Gastrocnemius medialis (tissue), 4 donors: ENCODE measurements around the gene RNLS. TPM values are rescaled to one million over a fixed set of nuclear protein-coding genes. Genes with fewer than 3 reads are reported as not detected.
"Not testable (repeated sequence)": the region's sequence is repeated elsewhere in the genome, so short reads cannot be mapped to it uniquely, and the experiment has no call there.

Source experiments
- ATAC-seq, 2 donors: fragments of 150-250 bp; one replicate each; pipeline ENCODE4 v1.9.1; 2016
- DNase-seq, 2 donors: peaks; one replicate each; pipeline ENCODE4 v3.0.0-alpha.2; 2019
- H3K27ac ChIP-seq, 4 donors: fragments of 200-600 bp; sonication (generic); 1 replicate in 1 of 4; 2 replicates in 3 of 4; pipeline ENCODE4 v1.5.1; 2016 to 2018; ENCODE audit warnings: mild to moderate bottlenecking in 2 of 4, moderate library complexity in 1 of 4
- H3K27me3 ChIP-seq, 3 donors: fragments of 200-600 bp; sonication (generic) in 2 of 3; 1 replicate in 1 of 3; 2 replicates in 2 of 3; pipeline versions ENCODE4 v1.5.1 to v1.6.0; 2016 to 2019; ENCODE audit warnings: mild to moderate bottlenecking in 1 of 3, moderate library complexity in 1 of 3
- H3K36me3 ChIP-seq, 2 donors: fragments of 200-600 bp; sonication (generic) in 1 of 2; one replicate each; pipeline ENCODE4 v1.5.1; 2017 to 2018
- H3K4me1 ChIP-seq, 2 donors: fragments of 200-600 bp; sonication (generic) in 1 of 2; one replicate each; pipeline ENCODE4 v1.5.1; 2016 to 2017; ENCODE audit warnings: mild to moderate bottlenecking in 2 of 2
- H3K4me3 ChIP-seq, 4 donors: fragments of 200-600 bp; sonication (generic) in 3 of 4; 1 replicate in 1 of 4; 2 replicates in 3 of 4; pipeline ENCODE4 v1.5.1; 2016 to 2019; ENCODE audit warnings: mild to moderate bottlenecking in 2 of 4
- H3K9me3 ChIP-seq, 3 donors: fragments of 200-600 bp; sonication (generic) in 2 of 3; 1 replicate in 1 of 3; 2 replicates in 2 of 3; pipeline ENCODE4 v1.5.1; 2016 to 2019
- POLR2A ChIP-seq, 2 donors: fragments of 450-650 bp; IDR thresholded peaks; one replicate each; pipeline ENCODE4 v1.6.1; 2017; ENCODE audit warnings: antibody characterized with exemption in 2 of 2, mild to moderate bottlenecking in 2 of 2, moderate library complexity in 2 of 2
- in situ Hi-C, 4 donors: fragments of 200-750 bp; cut with MboI; loops; one replicate each; pipeline versions ENCODE4 v1.15.0 to v1.8.0; 2017; ENCODE audit warnings: low sequenced_read_pairs in 4 of 4
- intact Hi-C: fragments of 100-400 bp; cut with DNase I; formaldehyde crosslinking; loops from one replicate; pipeline ENCODE4 v1.15.1; 2023; ENCODE audit warnings: low total_unique reads
- total RNA-seq, 4 donors: library from RNA; depleted of rRNA; stranded (reverse); fragments of >200 nt; gene quantifications; one replicate each; pipeline versions ENCODE4 v1.1.0 to v1.2.3, GENCODE V29; 2016
- TF ChIP-seq, protein P1 (sequence below), 5 experiments: fragments of 450-650 bp in 3 of 5; fragments of 200-600 bp in 2 of 5; sonication (generic) in 2 of 5; IDR thresholded peaks in 4 of 5; conservative IDR thresholded peaks in 1 of 5; 1 replicate in 4 of 5; 2 replicates in 1 of 5; pipeline ENCODE4 v1.5.1; 2016 to 2019; ENCODE audit warnings: antibody characterized with exemption in 5 of 5, mild to moderate bottlenecking in 3 of 5, moderate library complexity in 3 of 5

RNLS gene
- total RNA-seq, 4 donors from 2014 or later, result 8.1 to 17.5 (median 9.7) TPM

DNA sequence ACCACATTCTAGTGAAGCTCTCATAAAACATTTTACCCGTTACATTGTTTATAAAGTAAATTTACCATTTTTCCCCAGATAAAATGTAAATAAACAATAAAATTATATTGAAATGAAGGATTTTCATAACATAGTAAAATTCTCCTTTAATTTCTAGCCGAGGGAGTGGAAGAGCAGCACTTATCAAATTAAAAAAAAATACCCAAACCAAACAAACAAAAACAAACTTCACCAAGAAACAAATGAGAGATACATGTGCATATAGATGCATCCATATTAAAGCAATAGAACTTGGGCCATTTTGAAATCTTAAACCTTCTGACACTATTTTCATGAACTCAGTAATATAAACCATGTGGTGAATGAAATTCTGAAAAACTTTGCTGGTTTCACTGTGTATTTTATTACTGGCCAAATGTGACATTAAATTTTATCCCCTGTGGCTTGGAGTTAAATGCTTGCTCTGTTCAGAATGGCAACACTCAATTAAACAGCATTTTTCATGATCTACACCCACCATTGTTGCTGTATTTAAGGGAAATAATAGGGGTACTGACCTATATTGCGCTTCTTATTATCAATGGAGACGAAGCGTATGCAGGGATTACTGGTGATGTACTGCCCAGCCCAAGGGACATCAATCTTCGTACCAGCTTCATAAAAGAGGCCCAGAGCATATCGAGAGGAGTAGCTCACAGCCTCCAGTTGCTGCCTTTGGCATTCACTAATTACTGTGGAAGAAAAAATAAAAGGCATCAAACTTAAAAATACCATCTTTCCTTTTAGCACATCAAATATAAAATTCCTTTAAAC lies 220.9 kb downstream of the RNLS start:
- H3K36me3 ChIP-seq, result no peaks in the 10 kb centered on the region
- DNase-seq (no peak), ATAC-seq (no peak)
- H3K9me3 ChIP-seq, result no peaks in the 10 kb centered on the region
- no peaks in the 10 kb centered on the region for H3K27me3 ChIP-seq
- H3K4me1 ChIP-seq, result no peaks in the 10 kb centered on the region
- intact Hi-C loops, result no loop called here
- in situ Hi-C loops, result no loop called here
- no peak overlapping the region for H3K4me3 ChIP-seq
- no peak overlapping the region for H3K27ac ChIP-seq
- TF ChIP-seq, protein P1, sequence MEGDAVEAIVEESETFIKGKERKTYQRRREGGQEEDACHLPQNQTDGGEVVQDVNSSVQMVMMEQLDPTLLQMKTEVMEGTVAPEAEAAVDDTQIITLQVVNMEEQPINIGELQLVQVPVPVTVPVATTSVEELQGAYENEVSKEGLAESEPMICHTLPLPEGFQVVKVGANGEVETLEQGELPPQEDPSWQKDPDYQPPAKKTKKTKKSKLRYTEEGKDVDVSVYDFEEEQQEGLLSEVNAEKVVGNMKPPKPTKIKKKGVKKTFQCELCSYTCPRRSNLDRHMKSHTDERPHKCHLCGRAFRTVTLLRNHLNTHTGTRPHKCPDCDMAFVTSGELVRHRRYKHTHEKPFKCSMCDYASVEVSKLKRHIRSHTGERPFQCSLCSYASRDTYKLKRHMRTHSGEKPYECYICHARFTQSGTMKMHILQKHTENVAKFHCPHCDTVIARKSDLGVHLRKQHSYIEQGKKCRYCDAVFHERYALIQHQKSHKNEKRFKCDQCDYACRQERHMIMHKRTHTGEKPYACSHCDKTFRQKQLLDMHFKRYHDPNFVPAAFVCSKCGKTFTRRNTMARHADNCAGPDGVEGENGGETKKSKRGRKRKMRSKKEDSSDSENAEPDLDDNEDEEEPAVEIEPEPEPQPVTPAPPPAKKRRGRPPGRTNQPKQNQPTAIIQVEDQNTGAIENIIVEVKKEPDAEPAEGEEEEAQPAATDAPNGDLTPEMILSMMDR (IDR thresholded peaks at IDR 0.05 in 4 of 5, conservative IDR thresholded peaks at IDR 0.05 in 1 of 5), result no peak
- no peak for TF ChIP-seq POLR2A (IDR thresholded peaks at IDR 0.05)

DNA sequence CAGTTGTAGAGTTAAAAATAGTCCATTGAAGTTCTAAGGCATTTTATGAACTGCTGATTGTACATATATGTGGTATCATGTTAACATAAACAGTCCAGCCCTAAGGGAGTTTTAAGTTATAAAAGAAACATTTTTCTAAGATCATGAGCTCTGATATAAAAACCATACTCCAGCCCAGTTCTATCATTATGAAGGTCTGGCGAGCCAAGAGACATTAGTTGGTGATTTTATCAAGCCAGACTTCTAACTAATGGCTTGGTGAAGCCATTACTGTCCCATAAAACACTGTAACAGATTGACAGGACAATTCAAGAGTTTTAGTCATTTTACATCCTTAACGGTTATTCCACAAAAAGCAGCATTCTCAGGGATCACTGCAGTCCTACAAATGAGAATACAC lies 221.6 kb downstream of the RNLS start:
- TF ChIP-seq, protein P1 (IDR thresholded peaks at IDR 0.05 in 4 of 5, conservative IDR thresholded peaks at IDR 0.05 in 1 of 5), result no peak
- no peak for TF ChIP-seq POLR2A (IDR thresholded peaks at IDR 0.05)
- in situ Hi-C loops, result no loop called here
- ATAC-seq, result no peak

DNA sequence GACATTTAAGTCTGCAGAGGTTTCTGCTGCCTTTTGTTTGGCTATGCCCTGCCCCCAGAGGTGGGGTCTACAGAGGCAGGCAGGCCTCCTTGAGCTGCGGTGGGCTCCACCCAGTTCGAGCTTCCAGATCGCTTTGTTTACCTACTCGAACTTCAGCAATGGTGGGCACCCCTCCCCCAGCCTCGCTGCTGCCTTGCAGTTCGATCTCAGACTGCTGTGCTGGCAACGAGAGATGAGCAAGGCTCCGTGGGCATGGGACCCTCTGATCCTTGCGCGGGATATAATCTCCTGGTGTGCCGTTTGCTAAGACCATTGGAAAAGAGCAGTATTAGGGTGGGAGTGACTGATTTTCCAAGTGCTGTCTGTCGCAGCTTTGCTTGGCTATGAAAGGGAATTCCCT lies 227.4 kb downstream of the RNLS start:
- ATAC-seq, H3K36me3 ChIP-seq, H3K9me3 ChIP-seq, H3K27ac ChIP-seq, in situ Hi-C loops, intact Hi-C loops, H3K27me3 ChIP-seq, H3K4me3 ChIP-seq, H3K4me1 ChIP-seq, DNase-seq: not testable (repeated sequence)

More for the DNA sequence above, 221.6 kb downstream of the RNLS start:
- H3K9me3 ChIP-seq, result no peaks in the 10 kb centered on the region
- intact Hi-C loops, result no loop called here
- no peaks in the 10 kb centered on the region for H3K4me1 ChIP-seq
- no peak for DNase-seq
- H3K4me3 ChIP-seq, result no peak overlapping the region
- no peaks in the 10 kb centered on the region for H3K36me3 ChIP-seq
- H3K27me3 ChIP-seq, result no peaks in the 10 kb centered on the region
- no peak overlapping the region for H3K27ac ChIP-seq

DNA sequence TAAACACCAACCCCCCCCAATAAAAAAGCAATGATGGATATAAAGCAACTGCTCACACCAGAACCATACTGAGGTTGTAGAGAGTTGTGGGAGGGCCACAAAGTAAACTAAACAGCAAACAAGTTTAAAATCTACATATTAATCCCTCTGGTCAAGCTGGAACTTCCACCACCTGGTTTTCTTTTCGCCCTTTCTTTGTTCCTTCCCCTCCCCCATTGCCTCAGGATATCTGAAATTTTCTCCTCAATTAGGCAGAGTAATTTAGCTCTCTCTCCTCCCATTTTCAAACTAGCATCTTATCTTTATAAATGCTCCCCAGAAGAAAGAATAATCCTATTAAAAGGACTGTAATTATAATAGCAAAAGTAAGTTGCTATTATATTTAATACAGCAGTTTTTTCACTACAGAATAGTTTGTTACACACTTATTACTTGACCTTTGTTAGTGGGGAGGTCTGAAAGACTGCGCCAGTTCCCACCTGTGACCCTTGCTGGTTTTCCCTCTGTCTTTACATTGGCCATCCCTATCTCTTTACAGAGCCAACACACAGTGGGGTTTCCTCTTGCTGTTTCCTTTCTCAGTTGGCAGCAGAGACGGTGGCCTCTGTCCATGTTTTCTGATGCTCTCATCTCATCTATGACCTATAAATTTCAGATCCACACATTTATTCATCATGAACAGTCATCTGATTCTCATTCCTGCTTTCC lies 235.4 kb downstream of the RNLS start:
- no peaks in the 10 kb centered on the region for H3K27me3 ChIP-seq
- no peak overlapping the region for H3K4me3 ChIP-seq
- TF ChIP-seq POLR2A (IDR thresholded peaks at IDR 0.05), result no peak
- TF ChIP-seq, protein P1 (IDR thresholded peaks at IDR 0.05 in 4 of 5, conservative IDR thresholded peaks at IDR 0.05 in 1 of 5), result no peak
- DNase-seq (no peak), ATAC-seq (no peak)
- no peak overlapping the region for H3K27ac ChIP-seq
- H3K36me3 ChIP-seq, result no peaks in the 10 kb centered on the region
- intact Hi-C loops (no loop called here), in situ Hi-C loops (no loop called here)
- no peaks in the 10 kb centered on the region for H3K9me3 ChIP-seq
- H3K4me1 ChIP-seq, result peaks cover 0 to 4% of the 10 kb centered on the region in 2 donors

DNA sequence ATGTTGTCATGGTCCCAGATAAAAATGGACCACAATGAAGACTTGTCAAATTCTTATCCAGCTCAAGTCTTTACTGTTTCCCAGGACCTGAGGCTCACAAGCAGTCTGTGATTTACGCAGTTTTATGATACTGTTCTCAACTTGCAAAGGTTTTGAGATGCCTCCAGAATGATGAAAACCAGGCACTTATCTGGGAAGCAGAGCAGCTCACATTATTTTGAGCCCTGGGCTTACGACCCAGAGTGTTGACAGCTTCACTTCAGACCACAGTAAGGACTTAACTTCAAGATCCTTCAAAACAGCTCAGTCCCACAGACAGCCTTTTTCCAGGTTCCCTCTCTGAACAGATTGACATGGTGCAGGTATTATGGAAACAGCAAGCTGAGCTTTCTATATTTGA lies 236.1 kb downstream of the RNLS start:
- in situ Hi-C loops, result no loop called here
- no peak for ATAC-seq

More for the DNA sequence above, 236.1 kb downstream of the RNLS start:
- Histone ChIP-seq H3K9me3 (no peaks in the 10 kb centered on the region), H3K4me1 (peaks cover 0 to 4% of the 10 kb centered on the region in 2 donors), H3K4me3 (no peak overlapping the region), H3K36me3 (no peaks in the 10 kb centered on the region), H3K27me3 (no peaks in the 10 kb centered on the region), H3K27ac (no peak overlapping the region)
- no peak for DNase-seq
- TF ChIP-seq, protein P1 (IDR thresholded peaks at IDR 0.05 in 4 of 5, conservative IDR thresholded peaks at IDR 0.05 in 1 of 5), result no peak
- no peak for TF ChIP-seq POLR2A (IDR thresholded peaks at IDR 0.05)
- intact Hi-C loops, result no loop called here
